Measurements from ENCODE around the gene SLC37A1. TPM values are rescaled to one million over a fixed set of nuclear protein-coding genes. Genes with fewer than 3 reads are reported as not detected.
"Not testable (repeated sequence)": the region's sequence is repeated elsewhere in the genome, so short reads cannot be mapped to it uniquely, and the experiment has no call there.

Gene SLC37A1
- total RNA-seq, 1 experiment from 2014 or later, result 37.7 TPM

DNA sequence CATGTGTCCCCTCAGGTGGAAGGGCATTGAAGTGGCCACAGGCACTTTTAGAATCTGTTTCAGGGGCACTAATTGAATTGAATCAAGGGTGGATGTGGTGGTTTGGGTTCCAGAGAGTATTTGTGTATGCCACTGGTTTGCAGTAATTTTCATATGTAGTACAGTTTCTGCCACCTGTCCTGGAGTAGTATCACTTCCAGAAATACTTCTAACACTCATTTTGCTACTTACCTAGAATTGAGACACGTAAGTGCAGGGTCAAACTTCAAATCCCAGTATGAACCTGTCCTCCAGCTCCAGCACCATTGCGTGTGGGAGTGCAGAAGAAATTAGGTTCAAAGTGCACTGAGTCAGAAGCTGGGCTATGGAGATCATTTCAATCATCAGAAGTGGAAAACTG is 44.4 kb upstream of the SLC37A1 start:
- no peaks in the 10 kb centered on the region for H4K20me1 ChIP-seq (ENCODE audit: control insufficient read depth, insufficient read depth, insufficient read length)
- Mint-ChIP-seq H3K4me1 (peaks cover 31 to 34% of the 10 kb centered on the region in 2 experiments), H3K36me3 (ENCODE audit: insufficient read depth in 1 of 3, low read depth in 3 of 3) (no peaks in the 10 kb centered on the region), H3K27me3 (ENCODE audit: low read depth) (peaks cover 5% of the 10 kb centered on the region), H3K27ac (no peak overlapping the region; a peak in 1 of 7 replicates), H3K9me3 (no peaks in the 10 kb centered on the region), H3K4me3 (no peak overlapping the region)
- H2BK120ac ChIP-seq (ENCODE audit: low read depth, low read length, poor library complexity, severe bottlenecking), result no peak overlapping the region
- H2BK12ac ChIP-seq (ENCODE audit: insufficient read length, low read depth, low read length), result no peak overlapping the region
- TF ChIP-seq, protein P1, sequence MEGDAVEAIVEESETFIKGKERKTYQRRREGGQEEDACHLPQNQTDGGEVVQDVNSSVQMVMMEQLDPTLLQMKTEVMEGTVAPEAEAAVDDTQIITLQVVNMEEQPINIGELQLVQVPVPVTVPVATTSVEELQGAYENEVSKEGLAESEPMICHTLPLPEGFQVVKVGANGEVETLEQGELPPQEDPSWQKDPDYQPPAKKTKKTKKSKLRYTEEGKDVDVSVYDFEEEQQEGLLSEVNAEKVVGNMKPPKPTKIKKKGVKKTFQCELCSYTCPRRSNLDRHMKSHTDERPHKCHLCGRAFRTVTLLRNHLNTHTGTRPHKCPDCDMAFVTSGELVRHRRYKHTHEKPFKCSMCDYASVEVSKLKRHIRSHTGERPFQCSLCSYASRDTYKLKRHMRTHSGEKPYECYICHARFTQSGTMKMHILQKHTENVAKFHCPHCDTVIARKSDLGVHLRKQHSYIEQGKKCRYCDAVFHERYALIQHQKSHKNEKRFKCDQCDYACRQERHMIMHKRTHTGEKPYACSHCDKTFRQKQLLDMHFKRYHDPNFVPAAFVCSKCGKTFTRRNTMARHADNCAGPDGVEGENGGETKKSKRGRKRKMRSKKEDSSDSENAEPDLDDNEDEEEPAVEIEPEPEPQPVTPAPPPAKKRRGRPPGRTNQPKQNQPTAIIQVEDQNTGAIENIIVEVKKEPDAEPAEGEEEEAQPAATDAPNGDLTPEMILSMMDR (conservative IDR thresholded peaks at IDR 0.05), result no peak
- H3K4me1 ChIP-seq (ENCODE audit: insufficient read depth, low read length), result peaks cover 15% of the 10 kb centered on the region; the same call in 1 of the 2 replicates
- H3K9ac ChIP-seq (ENCODE audit: extremely low read depth, insufficient read length, low read length), result no peak overlapping the region
- H4K91ac ChIP-seq (ENCODE audit: insufficient read length, low read depth, low read length), result no peak overlapping the region
- no peaks in the 10 kb centered on the region for H3K79me2 ChIP-seq (ENCODE audit: insufficient read depth, low read length)
- no peaks in the 10 kb centered on the region for H3K9me3 ChIP-seq (ENCODE audit: control insufficient read depth, low read depth, low read length)
- H3K79me1 ChIP-seq (ENCODE audit: insufficient read depth, low read depth, low read length, poor library complexity, severe bottlenecking), result no peaks in the 10 kb centered on the region
- H3K23ac ChIP-seq (ENCODE audit: insufficient read length, low read depth, low read length), result no peak overlapping the region
- no peak overlapping the region for H4K8ac ChIP-seq (replicated peaks; ENCODE audit: insufficient read length, low read depth, low read length)
- no CpG with 5 or more reads among the region's 2 CpGs for WGBS (ENCODE audit: extremely low coverage, insufficient read length, low lambda C conversion rate)
- no peak overlapping the region for H2BK20ac ChIP-seq (ENCODE audit: low read depth, low read length, poor library complexity, severe bottlenecking)
- DNase-seq, result no peak
- no peak overlapping the region for H3K14ac ChIP-seq (ENCODE audit: insufficient read depth, low read length)
- H3T11ph ChIP-seq (ENCODE audit: low read length), result no peak overlapping the region
- no peak overlapping the region for H4K5ac ChIP-seq (ENCODE audit: insufficient read length, low read depth, low read length)
- no peak overlapping the region for H3K56ac ChIP-seq (ENCODE audit: insufficient read length, low read depth, low read length)
- no peak overlapping the region for H3K4ac ChIP-seq (ENCODE audit: low read depth, low read length)
- no peak overlapping the region for H2AFZ ChIP-seq (ENCODE audit: low read length)
- H3K23me2 ChIP-seq (ENCODE audit: insufficient read length, low read depth, low read length, poor library complexity, severe bottlenecking), result no peaks in the 10 kb centered on the region
- H3K4me2 ChIP-seq (ENCODE audit: insufficient read depth, insufficient read length, low read length), result no peak overlapping the region
- no peak overlapping the region for H2BK15ac ChIP-seq (ENCODE audit: low read depth, low read length)
- H3K18ac ChIP-seq (ENCODE audit: insufficient read length, low read depth, low read length), result no peak overlapping the region
- no peak overlapping the region for H2BK5ac ChIP-seq (ENCODE audit: insufficient read length, low read length)
- no peaks in the 10 kb centered on the region for H3K27me3 ChIP-seq (ENCODE audit: insufficient read depth, low read length)
- no peak overlapping the region for H2AK5ac ChIP-seq (ENCODE audit: insufficient read length, low read length)
- no peak overlapping the region for H3K27ac ChIP-seq (ENCODE audit: insufficient read length, low read depth, low read length)

DNA sequence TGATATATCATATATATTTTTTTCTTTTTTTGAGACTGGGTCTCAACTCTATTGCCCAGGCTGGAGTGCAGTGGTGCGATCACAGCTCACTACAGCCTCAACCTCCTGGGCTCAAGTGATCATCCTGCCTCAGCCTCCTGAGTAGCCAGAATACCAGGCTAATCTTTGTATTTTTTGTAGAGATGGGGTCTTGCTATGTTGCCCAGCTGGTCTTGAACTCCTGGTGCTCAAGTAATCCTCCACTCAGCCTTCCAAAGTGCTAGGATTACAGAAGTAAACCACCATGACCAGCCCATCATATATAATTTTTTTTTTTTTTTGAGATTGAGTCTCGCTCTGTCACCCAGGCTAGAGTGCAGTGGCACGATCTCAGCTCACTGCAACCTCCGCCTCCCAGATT is 43.9 kb upstream of the SLC37A1 start:
- H2BK12ac ChIP-seq (ENCODE audit: insufficient read length, low read depth, low read length); H3K9ac ChIP-seq (ENCODE audit: extremely low read depth, insufficient read length, low read length); H2BK120ac ChIP-seq (ENCODE audit: low read depth, low read length, poor library complexity, severe bottlenecking); H3T11ph ChIP-seq (ENCODE audit: low read length); H3K18ac ChIP-seq (ENCODE audit: insufficient read length, low read depth, low read length); H3K4me3 Mint-ChIP-seq; H2AFZ ChIP-seq (ENCODE audit: low read length); H2BK15ac ChIP-seq (ENCODE audit: low read depth, low read length); H3K4me2 ChIP-seq (ENCODE audit: insufficient read depth, insufficient read length, low read length); H3K56ac ChIP-seq (ENCODE audit: insufficient read length, low read depth, low read length); H3K27me3 ChIP-seq (ENCODE audit: insufficient read depth, low read length); H3K14ac ChIP-seq (ENCODE audit: insufficient read depth, low read length); H4K91ac ChIP-seq (ENCODE audit: insufficient read length, low read depth, low read length); H3K79me1 ChIP-seq (ENCODE audit: insufficient read depth, low read depth, low read length, poor library complexity, severe bottlenecking); H2AK5ac ChIP-seq (ENCODE audit: insufficient read length, low read length); H3K36me3 Mint-ChIP-seq (ENCODE audit: insufficient read depth in 1 of 3, low read depth in 3 of 3); H3K27me3 Mint-ChIP-seq (ENCODE audit: low read depth); DNase-seq; H2BK5ac ChIP-seq (ENCODE audit: insufficient read length, low read length); H3K9me3 ChIP-seq (ENCODE audit: control insufficient read depth, low read depth, low read length); H3K23ac ChIP-seq (ENCODE audit: insufficient read length, low read depth, low read length); H3K9me3 Mint-ChIP-seq; H4K5ac ChIP-seq (ENCODE audit: insufficient read length, low read depth, low read length); H3K27ac Mint-ChIP-seq; H3K23me2 ChIP-seq (ENCODE audit: insufficient read length, low read depth, low read length, poor library complexity, severe bottlenecking); H3K4ac ChIP-seq (ENCODE audit: low read depth, low read length); H3K27ac ChIP-seq (ENCODE audit: insufficient read length, low read depth, low read length); H4K8ac ChIP-seq (replicated peaks; ENCODE audit: insufficient read length, low read depth, low read length); H2BK20ac ChIP-seq (ENCODE audit: low read depth, low read length, poor library complexity, severe bottlenecking); H3K79me2 ChIP-seq (ENCODE audit: insufficient read depth, low read length); H4K20me1 ChIP-seq (ENCODE audit: control insufficient read depth, insufficient read depth, insufficient read length): not testable (repeated sequence)
- peaks cover 19% of the 10 kb centered on the region; the same call in 1 of the 2 replicates for H3K4me1 ChIP-seq (ENCODE audit: insufficient read depth, low read length)
- H3K4me1 Mint-ChIP-seq, result peaks cover 36 to 38% of the 10 kb centered on the region in 2 experiments
- no CpG with 5 or more reads among the region's 4 CpGs for WGBS (ENCODE audit: extremely low coverage, insufficient read length, low lambda C conversion rate)
